Right atrium auricular region (tissue), 2 donors: Measurements from ENCODE around the gene POLR2H. TPM values are rescaled to one million over a fixed set of nuclear protein-coding genes. Genes with fewer than 3 reads are reported as not detected.

Experiments
- DNase-seq: peaks from one replicate; pipeline ENCODE4 v3.0.0-alpha.2; 2019; ENCODE audit warnings: low spot score
- H3K27ac ChIP-seq, 2 donors: fragments of 200-600 bp; sonication (generic); 1 replicate in 1 of 2; 2 replicates in 1 of 2; pipeline ENCODE4 v1.5.1; 2016 to 2019
- H3K27me3 ChIP-seq, 2 donors: fragments of 200-600 bp; sonication (generic); one replicate each; pipeline versions ENCODE4 v1.5.1 to v1.6.0; 2017 to 2019
- H3K36me3 ChIP-seq: fragments of 200-600 bp; sonication (generic); one replicate; pipeline ENCODE4 v1.5.1; 2016
- H3K4me1 ChIP-seq, 2 donors: fragments of 200-600 bp; sonication (generic); one replicate each; pipeline versions ENCODE4 v1.5.1 to v1.6.0; 2017 to 2019
- H3K4me3 ChIP-seq, 2 donors: fragments of 200-600 bp; sonication (generic); 1 replicate in 1 of 2; 2 replicates in 1 of 2; pipeline ENCODE4 v1.5.1; 2017 to 2019; ENCODE audit warnings: mild to moderate bottlenecking in 1 of 2, moderate library complexity in 1 of 2
- H3K9me3 ChIP-seq, 2 donors: fragments of 200-600 bp; sonication (generic); one replicate each; pipeline ENCODE4 v1.5.1; 2019
- CTCF ChIP-seq, 2 donors: fragments of 200-600 bp; sonication (generic); IDR thresholded peaks; one replicate each; pipeline ENCODE4 v1.5.1; 2019; ENCODE audit warnings: antibody characterized with exemption in 2 of 2
- total RNA-seq, 2 donors: library from RNA; depleted of rRNA; stranded (reverse); fragments of >200 nt; gene quantifications; one replicate each; pipeline ENCODE4 v1.1.0, GENCODE V29; 2016

Gene POLR2H
- 10 to 100 TPM; 26.8 to 35.5 TPM for total RNA-seq

GRCh38 chr3:184361532-184361931 lies at the start of gene POLR2H, which contains the start of gene CLCN2:
POLR2H (plus strand) TSS chr3:184361710; CDS start chr3:184363493, 1,783 bp downstream.
CLCN2 (minus strand) TSS chr3:184361605; CDS start chr3:184361479, 126 bp downstream.
- Histone ChIP-seq H3K27me3 (no peaks in the 10 kb centered on the region), H3K36me3 (peaks cover 19% of the 10 kb centered on the region), H3K4me1 (peaks cover 0 to 26% of the 10 kb centered on the region in 2 donors), H3K27ac (peak within 1 kb of the TSS; percentile 97 to 99), H3K4me3 (peak within 1 kb of the TSS; percentile 80 to 89), H3K9me3 (no peaks in the 10 kb centered on the region)
- no peak for DNase-seq
- TF ChIP-seq CTCF (IDR thresholded peaks at IDR 0.05) = no peak

- peak within 1 kb of the TSS; percentile 92 to 96 for H3K27ac ChIP-seq
- peak within 1 kb of the TSS; percentile 76 to 77 for H3K4me3 ChIP-seq
- peak; percentile 94 for DNase-seq
- peaks cover 0 to 44% of the 10 kb centered on the region in 2 donors for H3K4me1 ChIP-seq
- no peaks in the 10 kb centered on the region for H3K9me3 ChIP-seq
- peaks cover 11% of the 10 kb centered on the region for H3K36me3 ChIP-seq
- no peaks in the 10 kb centered on the region for H3K27me3 ChIP-seq
- no peak for TF ChIP-seq CTCF (IDR thresholded peaks at IDR 0.05)
These were observed 47.2 kb upstream of the POLR2H start, which contains the start of gene EIF4G1 for GRCh38 chr3:184314363-184314699. EIF4G1 (plus strand) TSS chr3:184314606; CDS start chr3:184315797, 1,191 bp downstream.

- H3K4me3 ChIP-seq = peak overlapping the region; percentile 76 to 77
- no peaks in the 10 kb centered on the region for H3K27me3 ChIP-seq
- peaks cover 0 to 49% of the 10 kb centered on the region in 2 donors for H3K4me1 ChIP-seq
- peak; percentile 89 for DNase-seq
- no peak for TF ChIP-seq CTCF (IDR thresholded peaks at IDR 0.05)
- peak overlapping the region; percentile 92 to 96 for H3K27ac ChIP-seq
- H3K9me3 ChIP-seq = no peaks in the 10 kb centered on the region
- H3K36me3 ChIP-seq = peaks cover 11% of the 10 kb centered on the region
These were observed 46.6 kb upstream of the POLR2H start for GRCh38 chr3:184314700-184315542.

GRCh38 chr3:184315543-184315867 lies 46.0 kb upstream of the POLR2H start:
- Histone ChIP-seq H3K9me3 (no peaks in the 10 kb centered on the region), H3K27me3 (no peaks in the 10 kb centered on the region), H3K27ac (peak overlapping the region; percentile 92 to 96), H3K36me3 (peaks cover 13% of the 10 kb centered on the region), H3K4me3 (peak overlapping the region; percentile 76 to 77), H3K4me1 (peaks cover 0 to 55% of the 10 kb centered on the region in 2 donors)
- DNase-seq = no peak
- TF ChIP-seq CTCF (IDR thresholded peaks at IDR 0.05) = no peak

GRCh38 chr3:184315871-184316661 lies 45.4 kb upstream of the POLR2H start:
- DNase-seq = no peak
- H3K4me3 ChIP-seq = peak overlapping the region; percentile 76 to 77
- TF ChIP-seq CTCF (IDR thresholded peaks at IDR 0.05) = no peak
- H3K9me3 ChIP-seq = no peaks in the 10 kb centered on the region
- peaks cover 0 to 61% of the 10 kb centered on the region in 2 donors for H3K4me1 ChIP-seq
- H3K27ac ChIP-seq = peak overlapping the region; percentile 92 to 96
- peaks cover 18% of the 10 kb centered on the region for H3K36me3 ChIP-seq
- H3K27me3 ChIP-seq = no peaks in the 10 kb centered on the region
